ENCODE measurements around the gene HPX. TPM values are rescaled to one million over a fixed set of nuclear protein-coding genes. Genes with fewer than 3 reads are reported as not detected.

The HPX gene
- total and polyA plus RNA-seq, 2 of the 13 experiments (the other 11 are each of a cell fraction or from before 2014, with no cell fraction given) = 9.2 to 57.4 TPM

DNA sequence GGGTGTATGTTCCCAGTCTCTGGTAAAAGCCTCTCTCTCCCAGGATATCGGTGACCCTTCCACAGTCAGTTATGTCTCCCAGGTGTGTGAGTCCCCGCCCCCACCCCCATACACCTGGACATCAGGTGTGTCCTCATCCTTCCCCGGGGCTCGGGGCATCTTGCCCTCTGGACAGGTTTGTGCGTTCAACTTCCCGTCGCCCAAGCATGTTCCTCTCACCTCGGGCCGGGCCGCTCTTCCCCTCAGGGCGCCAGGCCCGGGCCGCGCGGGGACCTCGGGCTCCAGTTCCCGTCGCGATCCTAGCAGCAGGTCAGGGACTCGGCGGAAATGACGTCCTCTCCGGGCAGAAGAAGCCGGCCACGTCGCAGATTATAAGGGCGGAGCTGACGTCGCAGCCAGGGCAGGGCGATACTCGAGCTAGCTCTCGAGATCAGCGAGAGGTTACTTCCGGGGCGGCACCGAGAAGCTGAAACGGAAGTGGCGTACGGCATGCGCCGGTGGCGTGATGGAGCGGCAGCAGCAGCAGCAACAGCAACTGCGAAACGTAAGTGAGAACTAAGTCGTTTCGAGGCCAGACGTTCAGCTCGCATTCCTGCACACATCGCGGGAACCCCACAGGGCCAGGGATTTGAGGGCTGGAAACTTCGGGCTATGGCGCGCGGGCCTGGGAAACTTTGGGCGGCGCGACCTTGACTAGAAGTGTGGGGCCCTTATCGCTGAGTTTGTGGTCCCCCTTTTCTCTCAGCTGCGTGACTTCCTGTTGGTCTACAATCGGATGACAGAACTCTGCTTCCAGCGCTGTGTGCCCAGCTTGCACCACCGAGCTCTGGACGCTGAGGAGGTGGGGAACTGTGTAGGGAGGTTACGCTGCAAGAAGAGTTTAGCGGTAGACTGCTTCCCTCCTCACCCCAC, 40.5 kb upstream of the HPX start, which contains the start of the genes ARFIP2 and TIMM10B (continued):
- TF ChIP-seq MTA3 (CRISPR knock-in tag; IDR thresholded peaks at IDR 0.05) = no peak
- no peak for TF ChIP-seq ZMYM3 (CRISPR knock-in tag; IDR thresholded peaks at IDR 0.05)
- peak; percentile 86 for TF ChIP-seq ZFX (CRISPR knock-in tag; IDR thresholded peaks at IDR 0.05; ENCODE audit: low read depth)
- TF ChIP-seq NFKB2 (CRISPR knock-in tag; IDR thresholded peaks at IDR 0.05; ENCODE audit: borderline replicate concordance) = no peak; the same call in 1 of the 2 replicates
- TF ChIP-seq, protein P1, sequence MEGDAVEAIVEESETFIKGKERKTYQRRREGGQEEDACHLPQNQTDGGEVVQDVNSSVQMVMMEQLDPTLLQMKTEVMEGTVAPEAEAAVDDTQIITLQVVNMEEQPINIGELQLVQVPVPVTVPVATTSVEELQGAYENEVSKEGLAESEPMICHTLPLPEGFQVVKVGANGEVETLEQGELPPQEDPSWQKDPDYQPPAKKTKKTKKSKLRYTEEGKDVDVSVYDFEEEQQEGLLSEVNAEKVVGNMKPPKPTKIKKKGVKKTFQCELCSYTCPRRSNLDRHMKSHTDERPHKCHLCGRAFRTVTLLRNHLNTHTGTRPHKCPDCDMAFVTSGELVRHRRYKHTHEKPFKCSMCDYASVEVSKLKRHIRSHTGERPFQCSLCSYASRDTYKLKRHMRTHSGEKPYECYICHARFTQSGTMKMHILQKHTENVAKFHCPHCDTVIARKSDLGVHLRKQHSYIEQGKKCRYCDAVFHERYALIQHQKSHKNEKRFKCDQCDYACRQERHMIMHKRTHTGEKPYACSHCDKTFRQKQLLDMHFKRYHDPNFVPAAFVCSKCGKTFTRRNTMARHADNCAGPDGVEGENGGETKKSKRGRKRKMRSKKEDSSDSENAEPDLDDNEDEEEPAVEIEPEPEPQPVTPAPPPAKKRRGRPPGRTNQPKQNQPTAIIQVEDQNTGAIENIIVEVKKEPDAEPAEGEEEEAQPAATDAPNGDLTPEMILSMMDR (CRISPR knock-in tag; IDR thresholded peaks at IDR 0.05) = no peak; the same call in 1 of the 2 replicates
- TF ChIP-seq MBNL3 (CRISPR knock-in tag; conservative IDR thresholded peaks at IDR 0.05) = no peak
- TF ChIP-seq SKI (IDR thresholded peaks at IDR 0.05; ENCODE audit: partially characterized antibody) = peak; percentile 38
- no peak for TF ChIP-seq EZH2 (conservative IDR thresholded peaks at IDR 0.05; ENCODE audit: low read depth, low read length)
- TF ChIP-seq, protein P2, sequence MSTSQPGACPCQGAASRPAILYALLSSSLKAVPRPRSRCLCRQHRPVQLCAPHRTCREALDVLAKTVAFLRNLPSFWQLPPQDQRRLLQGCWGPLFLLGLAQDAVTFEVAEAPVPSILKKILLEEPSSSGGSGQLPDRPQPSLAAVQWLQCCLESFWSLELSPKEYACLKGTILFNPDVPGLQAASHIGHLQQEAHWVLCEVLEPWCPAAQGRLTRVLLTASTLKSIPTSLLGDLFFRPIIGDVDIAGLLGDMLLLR (CRISPR knock-in tag; IDR thresholded peaks at IDR 0.05) = peak; percentile 83
- 0 out of 2 replicates have a peak, but pooled peaks have one; percentile 28 for TF ChIP-seq ZNF33B (CRISPR knock-in tag; IDR thresholded peaks at IDR 0.05)
- no peak for TF ChIP-seq TEAD3 (CRISPR knock-in tag; optimal IDR thresholded peaks at IDR 0.05; ENCODE audit: borderline replicate concordance)
- TF ChIP-seq, protein P3, sequence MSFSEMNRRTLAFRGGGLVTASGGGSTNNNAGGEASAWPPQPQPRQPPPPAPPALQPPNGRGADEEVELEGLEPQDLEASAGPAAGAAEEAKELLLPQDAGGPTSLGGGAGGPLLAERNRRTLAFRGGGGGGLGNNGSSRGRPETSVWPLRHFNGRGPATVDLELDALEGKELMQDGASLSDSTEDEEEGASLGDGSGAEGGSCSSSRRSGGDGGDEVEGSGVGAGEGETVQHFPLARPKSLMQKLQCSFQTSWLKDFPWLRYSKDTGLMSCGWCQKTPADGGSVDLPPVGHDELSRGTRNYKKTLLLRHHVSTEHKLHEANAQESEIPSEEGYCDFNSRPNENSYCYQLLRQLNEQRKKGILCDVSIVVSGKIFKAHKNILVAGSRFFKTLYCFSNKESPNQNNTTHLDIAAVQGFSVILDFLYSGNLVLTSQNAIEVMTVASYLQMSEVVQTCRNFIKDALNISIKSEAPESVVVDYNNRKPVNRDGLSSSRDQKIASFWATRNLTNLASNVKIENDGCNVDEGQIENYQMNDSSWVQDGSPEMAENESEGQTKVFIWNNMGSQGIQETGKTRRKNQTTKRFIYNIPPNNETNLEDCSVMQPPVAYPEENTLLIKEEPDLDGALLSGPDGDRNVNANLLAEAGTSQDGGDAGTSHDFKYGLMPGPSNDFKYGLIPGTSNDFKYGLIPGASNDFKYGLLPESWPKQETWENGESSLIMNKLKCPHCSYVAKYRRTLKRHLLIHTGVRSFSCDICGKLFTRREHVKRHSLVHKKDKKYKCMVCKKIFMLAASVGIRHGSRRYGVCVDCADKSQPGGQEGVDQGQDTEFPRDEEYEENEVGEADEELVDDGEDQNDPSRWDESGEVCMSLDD (CRISPR knock-in tag; IDR thresholded peaks at IDR 0.05; ENCODE audit: borderline replicate concordance) = peak; percentile 85; the same call in 1 of the 2 replicates
- no peak for TF ChIP-seq TBP (CRISPR knock-in tag; IDR thresholded peaks at IDR 0.05)
- TF ChIP-seq BORCS8-MEF2B (CRISPR knock-in tag; IDR thresholded peaks at IDR 0.05) = no peak; the same call in 1 of the 2 replicates
- no peak for TF ChIP-seq ZNF510 (CRISPR knock-in tag; IDR thresholded peaks at IDR 0.05; ENCODE audit: low read depth)
- TF ChIP-seq, protein P4, sequence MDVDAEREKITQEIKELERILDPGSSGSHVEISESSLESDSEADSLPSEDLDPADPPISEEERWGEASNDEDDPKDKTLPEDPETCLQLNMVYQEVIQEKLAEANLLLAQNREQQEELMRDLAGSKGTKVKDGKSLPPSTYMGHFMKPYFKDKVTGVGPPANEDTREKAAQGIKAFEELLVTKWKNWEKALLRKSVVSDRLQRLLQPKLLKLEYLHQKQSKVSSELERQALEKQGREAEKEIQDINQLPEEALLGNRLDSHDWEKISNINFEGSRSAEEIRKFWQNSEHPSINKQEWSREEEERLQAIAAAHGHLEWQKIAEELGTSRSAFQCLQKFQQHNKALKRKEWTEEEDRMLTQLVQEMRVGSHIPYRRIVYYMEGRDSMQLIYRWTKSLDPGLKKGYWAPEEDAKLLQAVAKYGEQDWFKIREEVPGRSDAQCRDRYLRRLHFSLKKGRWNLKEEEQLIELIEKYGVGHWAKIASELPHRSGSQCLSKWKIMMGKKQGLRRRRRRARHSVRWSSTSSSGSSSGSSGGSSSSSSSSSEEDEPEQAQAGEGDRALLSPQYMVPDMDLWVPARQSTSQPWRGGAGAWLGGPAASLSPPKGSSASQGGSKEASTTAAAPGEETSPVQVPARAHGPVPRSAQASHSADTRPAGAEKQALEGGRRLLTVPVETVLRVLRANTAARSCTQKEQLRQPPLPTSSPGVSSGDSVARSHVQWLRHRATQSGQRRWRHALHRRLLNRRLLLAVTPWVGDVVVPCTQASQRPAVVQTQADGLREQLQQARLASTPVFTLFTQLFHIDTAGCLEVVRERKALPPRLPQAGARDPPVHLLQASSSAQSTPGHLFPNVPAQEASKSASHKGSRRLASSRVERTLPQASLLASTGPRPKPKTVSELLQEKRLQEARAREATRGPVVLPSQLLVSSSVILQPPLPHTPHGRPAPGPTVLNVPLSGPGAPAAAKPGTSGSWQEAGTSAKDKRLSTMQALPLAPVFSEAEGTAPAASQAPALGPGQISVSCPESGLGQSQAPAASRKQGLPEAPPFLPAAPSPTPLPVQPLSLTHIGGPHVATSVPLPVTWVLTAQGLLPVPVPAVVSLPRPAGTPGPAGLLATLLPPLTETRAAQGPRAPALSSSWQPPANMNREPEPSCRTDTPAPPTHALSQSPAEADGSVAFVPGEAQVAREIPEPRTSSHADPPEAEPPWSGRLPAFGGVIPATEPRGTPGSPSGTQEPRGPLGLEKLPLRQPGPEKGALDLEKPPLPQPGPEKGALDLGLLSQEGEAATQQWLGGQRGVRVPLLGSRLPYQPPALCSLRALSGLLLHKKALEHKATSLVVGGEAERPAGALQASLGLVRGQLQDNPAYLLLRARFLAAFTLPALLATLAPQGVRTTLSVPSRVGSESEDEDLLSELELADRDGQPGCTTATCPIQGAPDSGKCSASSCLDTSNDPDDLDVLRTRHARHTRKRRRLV (CRISPR knock-in tag; IDR thresholded peaks at IDR 0.05) = peak; percentile 60; the same call in 1 of the 2 replicates
- TF ChIP-seq ZBTB38 (CRISPR knock-in tag; IDR thresholded peaks at IDR 0.05) = 0 out of 2 replicates have a peak, but pooled peaks have one; percentile 71

Data from HepG2 (cell line).